Measurements from ENCODE around the gene KCNMA1.

The KCNMA1 gene

GRCh38 chr10:77518241-77518909 is 119.2 kb downstream of the KCNMA1 start:
- in situ Hi-C loops (cut with HindIII; ENCODE audit: low sequenced_read_pairs) = no loop called here

- in situ Hi-C loops (cut with HindIII; ENCODE audit: low sequenced_read_pairs) = no loop called here
Observed at GRCh38 chr10:77516575-77516974, 121.0 kb downstream of the KCNMA1 start.

DNA sequence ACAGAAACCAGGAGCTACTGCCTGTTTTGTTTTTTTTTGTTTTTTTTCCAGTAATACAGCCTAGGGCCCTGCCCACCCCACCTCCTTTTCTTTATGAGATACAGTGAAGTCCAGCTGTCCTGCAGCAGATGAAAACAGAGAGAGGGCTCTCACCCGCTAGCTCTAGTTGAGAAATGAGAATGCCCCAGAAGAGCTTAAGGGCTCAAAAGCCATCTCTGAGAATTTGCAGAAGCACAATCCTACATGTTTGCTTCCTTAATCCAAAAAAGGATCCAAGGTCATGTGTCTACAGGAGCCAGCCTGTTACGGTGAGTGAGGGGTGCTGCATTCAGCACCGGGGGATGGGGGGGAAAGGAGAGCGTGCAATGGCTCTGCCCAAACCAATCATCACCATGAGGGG is 122.7 kb downstream of the KCNMA1 start:
- in situ Hi-C loops (cut with HindIII; ENCODE audit: low sequenced_read_pairs) = no loop called here

DNA sequence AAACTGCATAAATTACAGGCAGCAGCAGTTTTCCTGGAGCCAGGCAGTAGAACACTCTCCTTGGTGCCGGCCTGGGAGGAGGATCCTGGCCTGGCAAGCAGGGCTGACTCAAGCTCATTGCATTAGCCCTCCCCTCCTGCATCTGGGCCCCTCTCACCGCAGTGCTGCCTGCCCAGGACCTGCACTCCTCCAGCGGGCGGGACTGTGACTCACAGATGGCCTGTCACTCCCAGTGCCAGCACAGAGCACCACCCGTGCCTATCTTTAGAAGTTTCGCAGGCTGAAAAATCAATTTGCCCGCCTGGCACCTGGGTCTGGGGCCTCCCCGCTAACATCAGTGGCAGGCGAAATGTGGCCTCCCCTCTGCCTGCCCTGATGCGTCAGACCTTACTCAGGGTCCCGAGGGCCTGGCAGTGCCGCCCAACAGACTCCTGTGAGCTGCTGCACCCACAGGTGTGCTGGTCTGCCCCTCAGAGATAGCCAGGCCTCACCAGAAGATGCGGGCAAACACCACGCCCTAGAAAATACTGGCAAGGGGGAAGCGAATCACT is 123.8 kb downstream of the KCNMA1 start:
- in situ Hi-C loops (cut with HindIII; ENCODE audit: low sequenced_read_pairs) = no loop called here

DNA sequence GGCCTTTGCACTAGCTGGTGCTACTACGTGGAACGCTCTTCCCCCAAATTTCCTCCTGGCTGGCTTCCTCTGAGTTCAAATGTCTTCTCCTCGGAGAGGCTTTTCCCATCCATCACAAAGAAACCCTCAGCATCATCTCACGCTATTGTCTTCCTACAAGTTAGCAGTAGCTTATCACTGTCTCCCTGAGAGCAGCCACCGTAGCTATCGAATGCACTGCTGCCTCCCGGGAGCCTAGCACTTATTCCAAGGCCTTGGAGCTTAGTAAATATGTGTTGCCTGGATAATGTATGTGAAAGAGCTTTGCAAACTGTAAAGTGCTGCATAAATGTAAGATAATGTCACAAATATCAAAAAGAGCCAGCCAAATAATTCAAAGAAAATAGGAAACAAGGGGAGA is 124.4 kb downstream of the KCNMA1 start:
- in situ Hi-C loops (cut with HindIII; ENCODE audit: low sequenced_read_pairs) = no loop called here

GRCh38 chr10:77512219-77512578 is 125.4 kb downstream of the KCNMA1 start:
- in situ Hi-C loops (cut with HindIII; ENCODE audit: low sequenced_read_pairs) = no loop called here

- in situ Hi-C loops (cut with HindIII; ENCODE audit: low sequenced_read_pairs) = no loop called here
Observed at GRCh38 chr10:77511498-77512218, 126.0 kb downstream of the KCNMA1 start.

GRCh38 chr10:77510695-77511094 is 126.9 kb downstream of the KCNMA1 start:
- in situ Hi-C loops (cut with HindIII; ENCODE audit: low sequenced_read_pairs) = no loop called here

- in situ Hi-C loops (cut with HindIII; ENCODE audit: low sequenced_read_pairs) = no loop called here
Observed at GRCh38 chr10:77510294-77510693, 127.3 kb downstream of the KCNMA1 start.

DNA sequence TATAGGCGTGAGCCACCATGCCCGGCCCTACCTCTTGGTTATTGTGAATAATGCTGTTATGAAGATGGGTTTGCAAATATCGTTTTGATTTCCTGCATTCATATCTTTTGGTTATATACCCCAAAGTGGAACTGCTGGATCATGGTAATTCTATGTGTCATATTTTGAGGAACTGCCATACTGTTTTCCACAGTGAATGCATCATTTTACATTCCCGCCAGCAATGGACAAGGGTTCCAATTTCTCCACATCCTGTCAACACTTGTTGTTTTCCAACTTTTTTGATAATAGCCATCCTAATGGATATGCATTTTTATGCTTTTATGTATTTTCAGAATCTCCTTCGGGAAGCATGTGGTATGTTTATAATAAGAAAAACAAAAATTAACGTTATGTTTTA is 128.2 kb downstream of the KCNMA1 start:
- in situ Hi-C loops (cut with HindIII; ENCODE audit: low sequenced_read_pairs) = loop anchor here (10.0 kb wide), 1 partner anchor 65 kb away; no protein-coding TSS in a partner anchor

DNA sequence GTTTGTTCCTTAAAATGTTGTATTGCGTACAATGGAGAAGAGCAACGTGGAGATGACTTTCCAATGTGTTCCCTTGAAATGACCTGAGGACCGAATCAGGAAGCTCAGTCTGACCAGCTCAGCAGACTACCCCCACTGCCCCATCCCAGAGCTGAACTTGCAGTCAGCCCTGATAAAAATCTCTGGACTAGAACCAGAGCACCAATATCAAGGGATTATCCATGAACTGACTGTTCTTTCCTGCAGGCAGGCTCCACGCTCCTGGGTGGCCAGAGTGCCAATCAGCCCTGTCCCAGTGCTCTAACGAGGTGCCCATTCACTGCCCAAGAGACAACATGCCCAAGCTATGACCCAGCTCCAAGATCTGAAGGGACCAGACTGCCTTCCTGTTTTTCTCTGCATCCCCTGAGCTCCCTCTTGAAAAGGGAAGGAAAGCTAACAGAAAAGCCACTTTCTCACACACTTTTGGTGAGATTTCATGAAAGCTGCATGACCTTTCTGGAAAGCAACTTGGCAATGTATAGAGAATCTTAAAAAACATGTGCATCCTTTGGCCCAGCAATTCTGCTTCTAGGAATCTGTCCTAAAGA is 130.2 kb downstream of the KCNMA1 start:
- in situ Hi-C loops (cut with HindIII; ENCODE audit: low sequenced_read_pairs) = loop anchor here (10.0 kb wide), 1 partner anchor 63 kb away; no protein-coding TSS in a partner anchor

DNA sequence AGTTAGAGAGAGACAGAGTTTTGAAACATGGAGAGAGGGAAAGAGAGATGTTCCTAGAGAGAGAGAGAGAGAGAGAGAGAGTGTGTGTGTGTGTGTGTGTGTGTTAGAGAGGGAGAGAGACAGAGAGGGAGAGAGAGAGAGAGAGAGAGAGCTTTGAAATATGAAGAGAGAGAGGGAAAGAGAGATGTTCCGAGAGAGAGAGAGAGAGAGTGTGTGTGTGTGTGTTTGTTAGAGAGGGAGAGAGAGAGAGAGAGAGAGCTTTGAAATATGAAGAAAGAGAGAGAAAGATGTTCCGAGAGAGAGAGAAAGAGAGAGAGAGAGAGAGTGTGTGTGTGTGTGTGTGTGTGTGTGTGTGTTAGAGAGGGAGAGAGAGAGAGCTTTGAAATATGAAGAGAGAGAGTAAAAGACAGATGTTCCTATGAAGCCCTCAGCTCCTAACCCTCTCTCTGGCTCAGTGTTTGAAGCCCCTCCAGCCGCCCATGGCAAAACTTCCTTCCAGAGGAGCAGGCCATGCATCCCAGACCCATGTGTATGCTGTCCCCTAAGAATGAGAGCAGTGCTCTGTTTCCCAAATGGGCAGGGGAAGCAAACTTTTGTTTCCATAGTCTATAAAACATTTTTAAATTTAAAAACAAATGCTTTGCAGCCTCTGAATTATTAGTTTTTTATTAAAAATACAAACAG is 130.9 kb downstream of the KCNMA1 start:
- in situ Hi-C loops (cut with HindIII; ENCODE audit: low sequenced_read_pairs) = loop anchor here (10.0 kb wide), 1 partner anchor 62 kb away; no protein-coding TSS in a partner anchor

- in situ Hi-C loops (cut with HindIII; ENCODE audit: low sequenced_read_pairs) = loop anchor here (10.0 kb wide), 1 partner anchor 61 kb away; no protein-coding TSS in a partner anchor
Observed at GRCh38 chr10:77505431-77506334, 131.9 kb downstream of the KCNMA1 start.

DNA sequence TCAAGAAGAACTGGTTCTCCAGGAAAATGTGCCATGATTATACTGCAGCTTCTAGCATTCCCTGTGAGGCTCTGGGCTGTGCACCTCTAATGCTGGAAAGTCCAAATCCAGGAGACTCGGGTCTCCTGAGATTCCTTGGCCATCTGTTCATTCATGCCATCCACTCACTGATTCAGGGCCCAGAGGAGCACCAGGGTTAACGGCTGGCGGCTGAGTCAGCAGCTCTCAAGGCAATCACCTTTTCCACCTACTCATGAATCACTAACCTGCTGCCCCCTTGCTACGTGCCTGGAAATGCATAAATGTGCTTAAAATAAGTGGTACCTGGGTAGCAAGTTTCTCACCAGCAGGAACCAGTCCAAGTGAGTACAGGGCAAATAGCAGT is 132.7 kb downstream of the KCNMA1 start:
- in situ Hi-C loops (cut with HindIII; ENCODE audit: low sequenced_read_pairs) = loop anchor here (10.0 kb wide), 1 partner anchor 60 kb away; no protein-coding TSS in a partner anchor

DNA sequence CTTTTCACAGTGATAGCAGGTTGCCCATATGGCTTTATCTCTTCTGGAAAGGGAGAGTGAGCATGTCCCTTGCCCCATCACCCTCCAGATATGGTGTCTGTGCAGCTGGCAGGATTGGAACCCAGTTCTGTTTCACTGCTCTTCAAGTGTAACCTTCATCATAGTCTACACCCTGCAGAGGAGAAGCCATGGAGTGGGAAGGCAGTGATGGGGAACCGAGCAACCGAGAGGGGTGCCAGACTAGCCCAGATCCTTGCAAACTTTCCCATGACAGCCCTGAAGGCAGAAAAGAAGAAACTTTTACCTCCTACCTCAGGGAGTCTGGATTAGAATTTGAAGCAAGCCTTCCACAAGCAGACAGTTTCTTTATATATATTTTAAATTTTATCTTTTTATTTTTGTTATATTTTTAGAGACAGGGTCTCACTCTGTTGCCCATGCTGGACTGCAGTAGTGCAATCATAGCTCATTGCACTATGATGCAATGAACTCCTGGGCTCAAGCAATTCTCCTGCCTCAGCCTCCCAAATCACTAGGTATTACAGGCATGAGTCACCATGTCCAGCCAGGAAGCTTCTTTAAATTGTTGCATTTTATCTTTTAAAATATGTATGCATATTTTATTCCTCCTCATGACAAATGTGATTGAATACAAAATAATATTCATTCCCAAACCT is 133.3 kb downstream of the KCNMA1 start:
- in situ Hi-C loops (cut with HindIII; ENCODE audit: low sequenced_read_pairs) = loop anchor here (10.0 kb wide), 1 partner anchor 60 kb away; no protein-coding TSS in a partner anchor

GRCh38 chr10:77501846-77502261 is 135.8 kb downstream of the KCNMA1 start:
- in situ Hi-C loops (cut with HindIII; ENCODE audit: low sequenced_read_pairs) = loop anchor here (10.0 kb wide), 1 partner anchor 57 kb away; no protein-coding TSS in a partner anchor

DNA sequence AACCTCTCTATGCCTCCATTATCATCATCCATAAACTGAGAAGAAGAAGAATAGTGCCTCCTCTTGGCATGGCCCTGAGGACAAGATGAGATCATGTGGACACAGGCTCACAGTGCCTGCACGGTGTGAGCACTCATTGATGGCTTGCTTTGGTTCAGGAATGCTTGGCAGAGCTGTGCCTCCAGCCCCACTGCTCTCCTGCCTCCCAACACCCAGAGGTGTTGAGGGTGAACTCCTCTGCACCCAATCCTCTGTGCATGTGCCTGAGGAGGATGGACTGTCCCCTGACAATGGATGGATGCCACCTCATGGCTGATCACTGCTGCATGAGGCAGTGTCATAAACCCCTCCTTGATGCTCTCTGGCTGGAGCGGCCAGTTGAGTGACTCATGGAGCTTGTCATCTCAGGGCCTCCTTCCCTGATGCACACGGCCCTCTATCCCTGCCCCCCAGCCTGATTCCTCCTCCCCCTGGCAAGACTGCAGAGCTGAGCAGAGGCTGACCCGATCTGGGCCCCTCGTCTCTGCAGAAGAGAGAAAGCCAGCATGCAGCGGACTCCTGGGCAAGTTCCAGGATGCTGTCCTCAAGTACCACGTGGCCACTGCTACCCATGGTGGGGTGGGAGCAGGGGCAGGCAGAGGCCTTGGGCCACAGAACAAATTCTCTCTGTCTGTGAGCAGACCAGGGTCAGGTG is 136.3 kb downstream of the KCNMA1 start:
- in situ Hi-C loops (cut with HindIII; ENCODE audit: low sequenced_read_pairs) = loop anchor here (10.0 kb wide), 1 partner anchor 56 kb away; no protein-coding TSS in a partner anchor

DNA sequence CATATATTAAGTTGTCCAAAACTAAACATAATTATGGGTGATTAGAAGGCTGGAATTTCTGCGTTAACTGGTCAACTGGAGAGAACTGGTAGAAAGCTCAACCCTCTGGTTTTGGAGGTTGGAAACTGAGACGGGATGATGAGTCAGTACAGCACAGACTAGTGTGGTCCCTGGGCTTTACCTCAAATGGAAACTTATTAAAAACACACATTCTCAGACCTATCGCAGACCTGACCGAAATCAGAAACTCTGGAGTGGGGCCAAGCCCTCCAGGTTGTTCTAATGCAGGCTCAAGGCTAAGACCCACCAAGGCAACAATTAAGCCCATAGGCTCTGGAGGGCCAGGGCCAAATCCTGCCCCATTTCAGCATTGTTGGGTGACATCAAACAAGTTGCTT is 136.9 kb downstream of the KCNMA1 start:
- in situ Hi-C loops (cut with HindIII; ENCODE audit: low sequenced_read_pairs) = loop anchor here (10.0 kb wide), 1 partner anchor 56 kb away; no protein-coding TSS in a partner anchor

DNA sequence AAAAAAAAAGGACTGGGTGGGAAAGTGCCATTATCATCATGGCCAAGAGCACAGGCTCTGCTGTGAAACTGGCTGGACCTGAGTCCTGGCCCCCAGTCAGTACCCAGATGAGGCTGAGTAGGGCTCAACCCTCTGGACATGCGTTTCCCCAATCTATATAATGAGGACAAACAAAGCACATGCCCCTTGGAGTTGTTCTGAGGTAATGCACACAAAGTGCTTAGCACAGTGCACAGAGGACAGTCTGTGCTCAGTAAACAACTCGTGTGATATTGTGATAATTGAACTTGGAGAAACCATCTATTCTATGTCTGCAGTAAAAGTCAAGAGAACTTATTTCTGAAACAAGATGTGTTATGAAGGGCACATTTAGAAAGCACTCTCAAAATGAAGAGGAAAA is 138.8 kb downstream of the KCNMA1 start:
- in situ Hi-C loops (cut with HindIII; ENCODE audit: low sequenced_read_pairs) = no loop called here
